GM23338 (cell line): ENCODE results near the gene GPR26. TPM values are rescaled to one million over a fixed set of nuclear protein-coding genes. Genes with fewer than 3 reads are reported as not detected.

Experiments
- polyA plus RNA-seq: library from polyadenylated mRNA; unstranded; fragments of >200 nt; fragmentation: Nextera tagmentation; extraction: Ambion mirVana; gene quantifications from 2 replicates; pipeline ENCODE4 v1.2.1, GENCODE V29; 2016
- total RNA-seq: library from RNA; depleted of rRNA; stranded (reverse); fragments of >200 nt; shearing (Covaris generic); gene quantifications from 2 replicates; pipeline ENCODE4 v1.2.3, GENCODE V29; 2014; rRNA removed

The GPR26 gene
- total and polyA plus RNA-seq, 2 experiments from 2014 or later = 0.06 to 0.07 TPM

Other genes with a start within 250 kb of the GPR26 start
- gene CPXM2, start 225.5 kb downstream of the GPR26 start, total RNA-seq = 5.3 and 8.1 TPM in 2 replicates
- 0.92 and 1.6 TPM in 2 replicates for gene CPXM2, start 225.5 kb downstream of the GPR26 start, polyA plus RNA-seq